Measurements from ENCODE around the gene LEPR.
"Not testable (repeated sequence)": the region's sequence is repeated elsewhere in the genome, so short reads cannot be mapped to it uniquely, and the experiment has no call there.

The LEPR gene, protein sequence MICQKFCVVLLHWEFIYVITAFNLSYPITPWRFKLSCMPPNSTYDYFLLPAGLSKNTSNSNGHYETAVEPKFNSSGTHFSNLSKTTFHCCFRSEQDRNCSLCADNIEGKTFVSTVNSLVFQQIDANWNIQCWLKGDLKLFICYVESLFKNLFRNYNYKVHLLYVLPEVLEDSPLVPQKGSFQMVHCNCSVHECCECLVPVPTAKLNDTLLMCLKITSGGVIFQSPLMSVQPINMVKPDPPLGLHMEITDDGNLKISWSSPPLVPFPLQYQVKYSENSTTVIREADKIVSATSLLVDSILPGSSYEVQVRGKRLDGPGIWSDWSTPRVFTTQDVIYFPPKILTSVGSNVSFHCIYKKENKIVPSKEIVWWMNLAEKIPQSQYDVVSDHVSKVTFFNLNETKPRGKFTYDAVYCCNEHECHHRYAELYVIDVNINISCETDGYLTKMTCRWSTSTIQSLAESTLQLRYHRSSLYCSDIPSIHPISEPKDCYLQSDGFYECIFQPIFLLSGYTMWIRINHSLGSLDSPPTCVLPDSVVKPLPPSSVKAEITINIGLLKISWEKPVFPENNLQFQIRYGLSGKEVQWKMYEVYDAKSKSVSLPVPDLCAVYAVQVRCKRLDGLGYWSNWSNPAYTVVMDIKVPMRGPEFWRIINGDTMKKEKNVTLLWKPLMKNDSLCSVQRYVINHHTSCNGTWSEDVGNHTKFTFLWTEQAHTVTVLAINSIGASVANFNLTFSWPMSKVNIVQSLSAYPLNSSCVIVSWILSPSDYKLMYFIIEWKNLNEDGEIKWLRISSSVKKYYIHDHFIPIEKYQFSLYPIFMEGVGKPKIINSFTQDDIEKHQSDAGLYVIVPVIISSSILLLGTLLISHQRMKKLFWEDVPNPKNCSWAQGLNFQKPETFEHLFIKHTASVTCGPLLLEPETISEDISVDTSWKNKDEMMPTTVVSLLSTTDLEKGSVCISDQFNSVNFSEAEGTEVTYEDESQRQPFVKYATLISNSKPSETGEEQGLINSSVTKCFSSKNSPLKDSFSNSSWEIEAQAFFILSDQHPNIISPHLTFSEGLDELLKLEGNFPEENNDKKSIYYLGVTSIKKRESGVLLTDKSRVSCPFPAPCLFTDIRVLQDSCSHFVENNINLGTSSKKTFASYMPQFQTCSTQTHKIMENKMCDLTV

DNA sequence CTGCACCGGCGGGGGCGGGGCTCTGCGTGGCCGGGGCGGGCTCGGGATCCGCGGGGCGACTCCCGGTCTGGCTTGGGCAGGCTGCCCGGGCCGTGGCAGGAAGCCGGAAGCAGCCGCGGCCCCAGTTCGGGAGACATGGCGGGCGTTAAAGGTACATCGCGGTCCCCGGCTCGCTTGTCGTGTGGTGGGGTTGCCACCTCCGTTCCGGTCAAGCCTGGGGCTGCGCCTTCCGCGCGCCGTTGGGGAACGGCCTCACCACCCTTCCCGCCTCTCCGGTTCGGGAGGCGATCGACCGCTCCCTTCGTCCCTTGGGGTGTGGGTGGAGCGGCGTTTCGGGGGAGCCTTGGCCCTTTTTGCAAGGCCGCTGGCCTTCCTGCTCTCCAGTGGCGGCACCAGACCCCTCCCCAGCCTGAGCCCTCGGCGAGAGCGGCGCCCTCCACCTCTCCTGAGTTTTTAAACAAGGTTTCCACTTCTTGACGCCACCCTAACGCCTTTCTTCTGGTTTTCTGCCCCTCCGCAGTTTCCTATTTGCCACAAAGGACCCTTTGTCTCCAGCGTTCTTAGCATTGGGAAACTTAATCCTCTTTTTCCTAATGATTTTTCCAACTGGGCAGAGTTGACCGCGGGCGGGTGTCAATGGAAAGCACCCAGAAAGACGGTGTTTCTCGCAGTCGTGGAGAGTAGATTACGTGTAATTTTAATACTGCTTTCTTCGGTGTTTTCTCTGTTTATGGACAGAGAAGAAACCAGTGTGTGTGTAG is at the start of gene LEPR, which contains the start of gene LEPROT:
Gene LEPR (plus strand): TSS at position 79 of the 761 bp plus-strand sequence. CDS start 144,898 bp downstream, outside the sequence.
Gene LEPROT (plus strand): TSS at position 79 of the 761 bp plus-strand sequence. CDS start 57 bp downstream, at position 136.
- no peak for DNase-seq

DNA sequence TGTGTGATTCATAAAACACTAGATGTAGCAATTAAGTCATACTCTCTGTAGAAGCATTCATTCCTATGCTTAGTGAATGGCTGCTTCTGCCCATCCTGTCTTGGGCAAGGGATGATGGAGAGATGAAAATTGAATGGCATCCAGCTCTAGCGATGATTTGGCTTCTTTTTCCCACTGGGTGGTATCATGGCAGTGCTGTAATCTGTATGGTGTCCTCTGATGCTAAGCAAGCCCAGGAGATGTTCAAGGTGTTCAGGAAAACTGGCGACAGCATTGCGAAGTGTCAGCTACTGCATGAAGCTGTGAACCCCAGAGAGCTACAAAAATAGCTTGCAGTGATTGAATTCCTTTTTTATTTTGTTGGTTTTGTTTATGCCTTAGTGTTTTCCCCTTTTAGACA is 48.9 kb upstream of the LEPR start:
- peak in 1 of 2 experiments; percentile 10 for DNase-seq

DNA sequence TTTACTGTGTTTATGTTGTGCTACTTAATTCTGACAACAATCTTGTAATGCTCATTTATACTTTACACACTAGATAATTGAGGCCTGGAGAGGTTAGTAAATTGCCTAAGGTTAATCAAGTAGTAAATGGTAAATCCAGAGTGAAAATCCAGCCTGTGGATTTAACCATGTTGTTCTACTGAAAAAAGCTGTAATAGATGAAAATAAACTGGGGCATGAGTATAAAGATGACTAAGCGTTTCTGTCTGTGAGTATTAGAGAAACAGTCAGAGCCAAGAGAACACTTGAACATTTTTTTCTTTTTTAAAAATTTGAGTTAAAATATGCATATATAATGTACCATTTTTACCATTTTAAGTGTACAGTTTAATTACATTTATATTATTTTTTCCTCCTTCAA is 47.9 kb upstream of the LEPR start:
- DNase-seq = no peak

DNA sequence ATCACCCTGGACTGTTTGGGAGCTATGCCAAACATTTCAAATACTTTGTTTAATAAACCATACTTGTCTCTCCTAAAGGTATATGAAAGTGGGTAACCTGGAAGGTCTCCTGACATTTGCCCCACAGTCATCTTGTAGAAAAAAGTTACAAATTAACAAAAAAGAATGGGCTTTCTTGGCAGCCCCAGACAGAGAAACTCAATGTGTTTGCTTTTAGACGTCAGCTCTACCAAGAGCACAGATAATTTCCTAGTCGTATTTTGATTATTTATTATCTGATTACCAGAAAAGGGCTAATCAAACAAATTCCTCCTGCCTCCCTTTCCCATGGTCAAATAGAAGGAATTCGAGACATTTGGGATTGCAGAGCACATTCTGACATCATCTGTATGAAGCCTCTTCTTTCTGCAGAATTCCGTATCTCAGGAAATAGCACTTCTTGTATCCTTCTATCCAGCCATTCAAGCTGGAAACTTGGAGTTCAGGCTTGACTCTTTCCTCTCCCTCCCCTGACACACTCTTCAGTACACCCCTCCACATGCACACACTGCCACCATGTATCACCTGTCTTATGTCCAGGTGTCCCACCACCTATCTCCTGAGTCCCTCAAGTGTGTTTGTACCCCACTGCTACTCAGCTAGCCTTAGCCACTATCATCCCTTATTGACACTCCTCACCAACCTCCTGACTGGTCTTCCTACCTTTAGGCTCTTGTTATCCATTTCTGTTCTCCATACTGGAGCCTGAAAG is 42.8 kb upstream of the LEPR start:
- DNase-seq = no peak

DNA sequence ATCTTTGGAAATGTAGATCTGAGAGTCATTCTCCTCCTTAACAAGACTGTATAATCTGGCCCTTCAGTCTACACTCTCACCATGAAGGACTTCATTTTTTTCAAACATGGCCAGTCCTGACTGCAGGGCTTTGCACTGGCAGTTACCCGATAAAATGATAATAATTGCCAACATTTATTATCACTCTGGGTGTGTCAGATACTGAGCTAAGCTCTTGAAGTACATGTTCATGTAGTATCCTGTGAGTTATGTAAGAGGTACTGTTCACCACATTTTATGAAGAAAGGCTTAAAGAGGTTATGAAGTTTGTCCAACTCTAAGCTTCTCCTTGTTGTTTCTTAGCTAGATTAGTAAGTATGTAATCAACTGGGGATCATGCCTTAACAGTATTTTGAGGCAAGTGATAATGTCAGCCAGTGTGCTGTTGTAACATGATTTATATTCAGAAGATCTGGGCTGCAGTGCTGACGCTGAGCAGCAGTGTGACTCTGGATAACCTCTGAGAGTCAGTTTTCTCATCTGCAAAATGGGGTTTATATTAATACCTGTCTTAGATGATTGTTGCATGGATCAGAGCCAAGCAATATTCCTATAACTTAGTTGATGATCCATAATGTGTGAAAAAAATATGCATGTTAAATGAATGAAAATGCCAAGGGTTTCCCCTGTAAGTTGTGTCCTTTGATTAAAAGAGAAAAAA is 42.1 kb upstream of the LEPR start:
- no peak for DNase-seq

DNA sequence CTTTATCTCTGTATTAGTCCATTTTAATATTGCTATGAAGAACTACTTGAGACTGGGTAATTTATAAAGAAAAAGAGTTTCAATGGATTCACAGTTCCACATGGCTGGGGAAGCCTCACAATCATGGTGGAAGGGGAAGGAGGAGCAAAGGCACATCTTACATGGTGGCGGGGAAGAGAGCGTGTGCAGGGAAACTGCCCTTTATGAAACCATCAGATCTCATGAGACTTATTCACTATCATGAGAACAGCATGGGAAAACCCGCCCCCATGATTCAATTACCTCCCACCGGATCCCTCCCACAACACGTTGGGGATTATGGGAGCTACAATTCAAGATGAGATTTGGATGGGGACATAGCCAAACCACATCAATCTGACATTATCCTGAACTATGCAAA is 36.0 kb upstream of the LEPR start:
- not testable (repeated sequence) for DNase-seq

DNA sequence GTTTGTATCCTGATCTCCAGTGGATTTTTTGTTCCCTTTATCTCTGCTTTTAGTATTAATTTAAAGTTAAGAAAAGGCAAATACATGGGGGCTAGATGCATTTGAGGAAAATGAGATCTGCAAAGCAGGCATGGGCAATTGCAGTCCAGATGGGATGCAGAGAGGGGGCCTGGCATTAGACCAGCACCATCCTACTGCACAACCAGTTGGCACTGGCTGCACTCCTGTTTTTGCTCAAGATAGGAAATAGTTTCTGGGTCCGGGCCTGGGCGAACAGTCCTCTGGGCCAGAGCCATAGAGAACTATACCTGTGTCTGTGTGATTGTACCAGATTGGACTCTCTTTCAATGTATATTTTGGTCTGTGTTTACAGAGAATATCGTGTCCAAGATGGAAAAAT is 34.0 kb upstream of the LEPR start:
- peak; percentile 68 to 91 for DNase-seq

DNA sequence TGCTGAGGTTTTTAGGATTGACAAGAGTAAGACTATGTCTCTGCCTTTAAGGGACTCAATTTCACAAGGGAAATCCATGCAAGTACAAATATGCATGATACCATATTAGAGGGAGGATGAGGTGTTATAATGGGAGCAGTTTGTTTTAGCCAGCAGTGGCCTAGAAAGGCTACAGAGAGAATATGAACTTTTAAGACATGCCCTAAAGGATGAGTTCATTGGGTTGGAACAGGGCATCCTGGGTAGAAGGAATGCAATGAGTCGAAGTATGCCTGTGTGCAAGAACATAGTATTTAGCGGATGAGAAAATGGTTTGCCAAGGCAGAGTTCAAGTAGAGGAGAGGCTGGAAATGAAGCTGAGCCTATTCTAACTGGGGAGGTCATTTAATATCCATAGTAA is 32.6 kb upstream of the LEPR start:
- no peak for DNase-seq

DNA sequence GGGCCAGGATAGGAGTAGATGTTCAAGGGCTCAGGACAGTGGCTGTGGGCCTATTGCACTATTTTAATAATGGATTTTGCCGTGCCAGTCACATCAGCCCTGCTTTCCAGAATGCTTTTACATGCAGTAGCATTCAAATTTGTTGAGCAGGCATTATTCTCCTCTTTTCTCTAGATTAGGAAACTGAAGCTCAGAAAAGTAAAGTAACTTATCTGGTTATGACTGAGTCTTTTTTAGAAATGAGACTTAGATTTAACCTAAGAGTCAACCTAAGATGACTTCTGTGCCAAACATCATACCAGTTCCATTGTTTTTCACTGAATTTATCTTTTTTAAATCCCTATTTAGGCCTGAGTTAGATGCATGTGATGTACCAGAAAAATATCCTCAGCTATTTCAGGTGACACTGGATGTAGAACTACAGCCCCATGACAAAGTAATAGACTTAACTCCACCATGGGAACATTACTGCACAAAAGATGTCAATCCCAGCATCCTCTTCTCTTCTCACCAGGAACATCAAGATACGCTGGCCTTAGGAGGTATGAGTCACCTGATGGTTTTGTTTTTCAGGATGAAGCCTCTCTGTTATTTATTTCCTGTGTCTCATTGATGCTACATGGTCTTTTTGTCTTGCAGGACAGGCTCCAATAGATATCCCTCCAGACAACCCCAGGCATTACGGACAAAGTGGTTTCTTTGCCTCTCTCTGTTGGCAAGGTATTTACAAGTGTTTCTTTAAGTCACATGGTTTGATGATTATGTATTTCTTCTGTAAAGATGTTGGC is 31.4 kb upstream of the LEPR start:
- no peak for DNase-seq

DNA sequence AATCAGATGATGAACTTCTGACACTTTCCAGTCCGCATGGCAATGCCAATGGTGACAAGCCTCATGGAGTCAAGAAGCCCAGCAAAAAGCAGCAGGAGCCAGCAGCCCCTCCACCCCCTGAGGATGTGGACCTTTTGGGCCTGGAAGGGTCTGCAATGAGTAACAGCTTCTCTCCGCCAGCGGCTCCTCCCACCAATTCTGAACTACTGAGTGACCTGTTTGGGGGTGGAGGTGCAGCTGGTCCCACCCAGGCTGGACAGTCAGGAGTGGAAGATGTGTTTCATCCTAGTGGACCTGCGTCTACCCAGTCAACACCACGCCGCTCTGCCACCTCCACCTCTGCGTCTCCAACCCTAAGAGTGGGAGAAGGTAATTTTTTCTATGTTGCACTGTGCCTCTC is 28.0 kb upstream of the LEPR start:
- DNase-seq = no peak

DNA sequence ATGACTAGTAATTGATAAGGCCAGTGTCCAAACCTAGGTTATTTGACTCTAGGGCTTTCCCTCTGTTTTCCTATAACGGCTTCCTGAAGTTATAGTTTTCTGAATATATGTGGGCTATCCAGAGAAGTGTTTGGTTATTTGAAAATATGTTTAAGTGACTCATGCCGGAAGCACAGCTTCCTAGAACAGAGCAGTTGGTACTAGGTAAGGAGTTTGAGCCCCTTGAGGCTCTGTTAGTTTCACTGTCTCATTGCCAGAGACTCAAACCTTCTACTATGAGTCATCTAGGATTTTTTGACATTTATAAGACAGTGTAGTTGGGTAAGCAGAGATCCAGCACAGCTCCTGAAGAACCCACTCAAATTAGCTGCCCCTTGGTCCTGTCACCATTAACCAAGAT is 27.1 kb upstream of the LEPR start:
- DNase-seq = no peak

DNA sequence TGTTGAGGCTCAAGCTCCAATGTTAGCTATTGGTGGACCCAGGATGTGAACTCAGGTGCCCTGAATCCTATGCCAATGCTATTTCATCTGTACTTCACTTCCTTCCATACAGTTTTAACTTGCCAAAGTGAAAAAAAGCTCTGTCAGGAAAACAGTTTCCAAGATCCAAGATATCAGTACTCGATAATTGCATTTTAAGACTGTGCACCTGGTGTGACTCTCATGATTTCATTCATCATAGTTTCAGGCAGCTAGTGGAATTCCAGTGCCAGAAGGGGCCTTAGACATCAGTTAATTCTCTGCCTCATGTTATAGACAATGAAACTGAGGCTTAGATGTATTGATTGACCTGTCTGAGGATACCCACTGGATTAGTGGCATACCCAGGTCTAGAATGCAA is 26.5 kb upstream of the LEPR start:
- no peak for DNase-seq

DNA sequence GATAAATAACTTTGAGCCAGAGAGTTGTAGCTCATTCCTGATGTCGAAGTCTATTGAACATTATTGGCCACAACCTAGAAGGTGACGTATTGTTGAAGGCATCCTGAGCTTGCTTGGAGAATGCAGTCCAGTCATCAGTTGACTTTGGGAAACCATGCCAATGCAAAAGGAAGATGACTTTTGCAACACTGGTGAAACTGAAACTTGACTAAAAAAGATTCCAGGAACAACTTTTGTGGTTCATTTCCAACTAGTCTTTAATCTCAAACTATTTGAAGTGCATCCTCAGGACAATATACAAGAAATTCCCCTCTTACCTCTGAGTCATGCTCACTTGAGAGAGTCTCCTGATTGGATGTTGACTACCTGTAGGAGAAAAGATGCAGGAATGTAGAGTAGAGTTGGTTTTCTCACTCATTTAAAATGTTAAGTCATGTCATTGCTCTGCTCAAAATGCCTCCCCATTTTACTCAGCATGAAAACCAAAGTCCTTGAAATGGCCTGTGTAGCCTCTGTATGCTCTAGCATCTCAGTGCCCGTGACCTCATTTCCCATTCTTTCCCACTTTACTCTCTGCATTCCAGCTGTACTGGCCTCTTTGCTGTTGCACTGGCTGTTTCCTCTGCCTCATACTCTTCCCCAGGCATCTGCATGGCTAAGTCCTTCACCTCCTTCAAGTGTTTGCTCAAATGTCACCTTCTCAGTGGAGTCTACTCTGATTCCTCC is 24.4 kb upstream of the LEPR start:
- no peak for DNase-seq

DNA sequence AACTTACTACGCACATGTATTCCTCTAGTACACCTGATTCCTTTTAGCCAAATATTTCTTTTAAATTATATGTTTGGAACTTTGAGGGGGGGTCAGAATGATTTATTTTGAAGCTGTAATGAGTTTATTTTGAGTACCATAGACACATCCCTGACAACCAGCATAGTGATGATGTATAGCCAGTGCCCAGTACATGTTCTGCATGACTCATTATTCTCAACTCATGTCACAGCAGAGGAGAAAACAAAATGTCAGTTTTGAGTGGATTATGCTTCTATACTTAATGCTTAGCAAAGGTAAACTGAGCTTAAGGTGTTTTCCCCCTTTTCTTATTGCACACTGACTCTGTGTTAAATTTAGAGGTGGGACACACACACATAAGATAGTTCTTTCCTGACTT is 22.4 kb upstream of the LEPR start:
- DNase-seq = no peak

DNA sequence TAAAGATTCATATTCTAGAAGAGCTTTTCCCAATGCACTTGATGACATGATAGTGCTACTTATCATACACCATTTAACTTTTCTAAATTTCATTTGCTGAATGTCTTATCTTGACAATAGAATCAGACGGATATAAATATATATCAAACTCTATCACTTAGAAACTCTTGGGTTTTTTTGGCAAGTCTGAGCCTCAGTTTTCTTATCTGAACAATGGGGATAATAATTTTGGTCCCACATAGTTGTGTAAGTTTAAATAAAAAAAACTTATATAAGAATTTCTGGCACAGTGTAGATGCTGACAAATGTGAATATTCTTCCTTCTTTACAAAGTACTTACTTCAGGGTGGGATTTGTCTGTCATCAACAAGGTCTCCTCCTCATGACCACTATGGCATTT is 21.5 kb upstream of the LEPR start:
- no peak for DNase-seq

DNA sequence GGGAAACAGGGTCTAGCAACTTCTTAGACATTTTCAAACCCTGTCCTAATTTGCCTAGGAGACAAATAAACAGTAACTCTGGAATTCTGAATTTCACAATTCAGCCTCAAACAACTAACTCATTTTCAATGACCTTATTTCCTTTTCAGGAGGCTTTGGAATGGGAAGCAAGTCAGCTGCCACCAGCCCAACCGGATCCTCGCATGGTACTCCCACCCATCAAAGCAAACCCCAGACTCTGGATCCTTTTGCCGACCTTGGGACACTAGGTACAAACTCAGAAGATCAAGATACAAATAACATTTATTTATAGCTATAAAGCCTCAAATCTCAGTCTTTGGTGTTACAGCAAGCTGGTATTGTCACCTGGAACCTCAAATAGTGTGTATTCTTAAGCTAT is 18.9 kb upstream of the LEPR start:
- DNase-seq = no peak

DNA sequence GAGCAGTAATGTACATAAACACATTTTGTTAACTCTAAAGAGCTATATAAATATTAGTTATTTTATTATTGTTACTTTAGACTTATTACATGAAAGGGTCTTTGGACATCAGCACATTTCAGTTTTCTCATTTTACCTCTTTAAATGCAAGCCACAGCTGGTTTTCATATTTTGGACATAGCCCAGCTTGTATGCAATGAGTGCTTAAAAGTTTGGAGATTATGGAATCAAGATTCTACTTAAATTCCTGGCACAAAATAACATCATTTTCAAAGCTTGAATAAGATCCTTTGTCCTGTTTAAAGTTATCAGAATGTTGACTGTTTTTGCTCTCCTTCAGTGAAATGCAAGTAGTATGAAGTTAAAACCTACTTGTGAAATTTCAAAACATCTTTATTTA is 15.5 kb upstream of the LEPR start:
- no peak for DNase-seq

DNA sequence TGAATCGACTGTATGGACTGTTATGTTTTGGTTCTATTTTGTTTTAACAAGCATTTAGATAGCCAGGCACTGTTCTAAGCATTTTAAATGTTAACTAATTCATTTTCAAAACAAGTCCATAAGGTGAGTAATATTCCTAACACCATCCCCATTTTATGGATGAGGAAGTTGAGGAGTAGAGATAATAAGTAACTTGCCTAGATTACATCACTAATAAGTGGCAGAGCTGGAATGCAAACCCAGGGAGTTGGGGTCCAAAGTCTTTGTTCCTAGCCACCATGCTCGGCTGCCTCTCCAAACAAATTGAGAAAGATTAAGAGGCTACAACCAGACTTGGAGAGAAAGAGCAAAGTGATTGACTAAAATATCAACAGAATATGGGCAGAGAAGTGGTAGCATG is 12.6 kb upstream of the LEPR start:
- no peak for DNase-seq

DNA sequence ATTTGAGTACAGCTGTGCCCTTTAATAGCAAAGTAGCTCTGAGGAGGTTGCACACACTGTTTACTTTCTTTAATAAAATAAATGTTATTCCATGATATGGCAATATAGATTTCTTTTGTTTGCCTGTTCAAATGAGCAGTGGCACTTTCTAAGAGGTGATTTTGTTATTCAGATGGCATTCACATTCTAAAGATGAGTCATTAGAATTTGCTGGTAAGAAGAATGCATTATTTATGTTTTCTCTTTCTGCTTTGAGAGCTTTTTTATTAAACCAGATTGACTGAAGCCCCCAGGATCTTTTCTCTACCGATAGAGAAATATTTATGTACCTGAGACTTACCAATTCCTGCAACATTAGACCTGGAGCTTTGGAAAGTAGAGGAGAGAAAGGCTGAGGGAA is 11.2 kb upstream of the LEPR start:
- DNase-seq = no peak
